ENCODE measurements around the gene LHX8. TPM values are rescaled to one million over a fixed set of nuclear protein-coding genes. Genes with fewer than 3 reads are reported as not detected.

Gene LHX8
- total and polyA plus RNA-seq, 10 of the 15 experiments (the other 5 are each of a cell fraction or from before 2014, with no cell fraction given): not detected

DNA sequence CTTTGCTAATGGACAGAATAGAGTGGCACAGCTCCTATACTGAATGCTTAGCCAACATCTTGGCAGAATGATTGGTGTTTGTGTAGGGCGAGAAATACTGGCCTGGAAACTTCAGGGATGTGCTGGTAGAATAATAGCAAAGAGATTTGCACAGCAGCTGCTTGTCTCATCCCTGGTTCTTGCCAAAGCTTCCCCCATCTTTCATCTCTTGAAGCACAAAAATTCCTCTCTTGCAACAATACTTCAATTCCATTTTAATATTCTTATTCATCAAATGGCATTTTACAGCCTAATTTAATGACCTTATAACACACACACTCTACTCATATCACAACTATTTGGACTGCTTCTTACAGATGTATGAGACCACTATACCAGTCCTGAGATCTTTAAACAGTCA is 37.7 kb downstream of the LHX8 start:
- Histone ChIP-seq H3K36me3 (ENCODE audit: control insufficient read depth in 2 of 2, insufficient read depth in 2 of 2, low read length in 1 of 2) (no peaks in the 10 kb centered on the region), H3K9ac (ENCODE audit: control insufficient read depth, insufficient read depth, low read length) (no peak overlapping the region), H2AFZ (ENCODE audit: control insufficient read depth, low read depth, low read length) (no peak overlapping the region), H3K79me2 (ENCODE audit: control insufficient read depth, insufficient read depth, low read length) (no peaks in the 10 kb centered on the region), H3K27ac (ENCODE audit: control insufficient read depth, insufficient read depth) (no peak overlapping the region), H3K27me3 (replicated peaks in 1 of 2; ENCODE audit: control insufficient read depth in 2 of 2, insufficient read depth in 2 of 2, low read length in 1 of 2) (no peaks in the 10 kb centered on the region), H3K9me3 (replicated peaks; ENCODE audit: control insufficient read depth, insufficient read depth, low read length) (no peaks in the 10 kb centered on the region), H4K20me1 (ENCODE audit: control insufficient read depth, insufficient read depth) (no peaks in the 10 kb centered on the region), H3K4me1 (ENCODE audit: control insufficient read depth, insufficient read depth, low read length) (no peaks in the 10 kb centered on the region), H3K4me3 (no peak overlapping the region), H3K4me2 (ENCODE audit: control insufficient read depth, insufficient read depth) (no peak overlapping the region)
- DNase-seq (ENCODE audit: low read depth, low spot score) (no peak), ATAC-seq (no peak), FAIRE-seq (no peak)
- WGBS (ENCODE audit: insufficient coverage, insufficient replicate concordance, low lambda C conversion rate, missing lambda C conversion rate): 0% methylated on average over 1 of the region's 1 CpG
- BruUV-seq (replicated peaks): no TSS peak
- no peak for TF ChIP-seq PAX5 (IDR thresholded peaks at IDR 0.05; ENCODE audit: borderline replicate concordance, low read depth, low read length)
- TF ChIP-seq HDAC2 (IDR thresholded peaks at IDR 0.05): no peak
- no peak for TF ChIP-seq GABPA (IDR thresholded peaks at IDR 0.05; ENCODE audit: low read depth)
- TF ChIP-seq, protein P1, sequence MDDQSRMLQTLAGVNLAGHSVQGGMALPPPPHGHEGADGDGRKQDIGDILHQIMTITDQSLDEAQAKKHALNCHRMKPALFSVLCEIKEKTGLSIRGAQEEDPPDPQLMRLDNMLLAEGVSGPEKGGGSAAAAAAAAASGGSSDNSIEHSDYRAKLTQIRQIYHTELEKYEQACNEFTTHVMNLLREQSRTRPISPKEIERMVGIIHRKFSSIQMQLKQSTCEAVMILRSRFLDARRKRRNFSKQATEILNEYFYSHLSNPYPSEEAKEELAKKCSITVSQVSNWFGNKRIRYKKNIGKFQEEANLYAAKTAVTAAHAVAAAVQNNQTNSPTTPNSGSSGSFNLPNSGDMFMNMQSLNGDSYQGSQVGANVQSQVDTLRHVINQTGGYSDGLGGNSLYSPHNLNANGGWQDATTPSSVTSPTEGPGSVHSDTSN (IDR thresholded peaks at IDR 0.05; ENCODE audit: insufficient replicate concordance, low read depth, low read length): no peak
- no peak for TF ChIP-seq IKZF2 (IDR thresholded peaks at IDR 0.05)
- TF ChIP-seq, protein P2, sequence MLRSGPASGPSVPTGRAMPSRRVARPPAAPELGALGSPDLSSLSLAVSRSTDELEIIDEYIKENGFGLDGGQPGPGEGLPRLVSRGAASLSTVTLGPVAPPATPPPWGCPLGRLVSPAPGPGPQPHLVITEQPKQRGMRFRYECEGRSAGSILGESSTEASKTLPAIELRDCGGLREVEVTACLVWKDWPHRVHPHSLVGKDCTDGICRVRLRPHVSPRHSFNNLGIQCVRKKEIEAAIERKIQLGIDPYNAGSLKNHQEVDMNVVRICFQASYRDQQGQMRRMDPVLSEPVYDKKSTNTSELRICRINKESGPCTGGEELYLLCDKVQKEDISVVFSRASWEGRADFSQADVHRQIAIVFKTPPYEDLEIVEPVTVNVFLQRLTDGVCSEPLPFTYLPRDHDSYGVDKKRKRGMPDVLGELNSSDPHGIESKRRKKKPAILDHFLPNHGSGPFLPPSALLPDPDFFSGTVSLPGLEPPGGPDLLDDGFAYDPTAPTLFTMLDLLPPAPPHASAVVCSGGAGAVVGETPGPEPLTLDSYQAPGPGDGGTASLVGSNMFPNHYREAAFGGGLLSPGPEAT (IDR thresholded peaks at IDR 0.05; ENCODE audit: low read depth): no peak
- no peak for TF ChIP-seq ASH2L (IDR thresholded peaks at IDR 0.05; ENCODE audit: borderline replicate concordance, low read depth)
- TF ChIP-seq NFYB (IDR thresholded peaks at IDR 0.05; ENCODE audit: insufficient read depth, low read depth, low read length): no peak
- no peak for TF ChIP-seq HCFC1 (IDR thresholded peaks at IDR 0.05; ENCODE audit: low read length)
- no peak for TF ChIP-seq NFYA (IDR thresholded peaks at IDR 0.05; ENCODE audit: borderline replicate concordance, low read depth, low read length)
- intact Hi-C loops (cut with micrococcal nuclease; ENCODE audit: unreplicated experiment): no loop called here
- ChIA-PET SMC1A (ENCODE audit: uncharacterized antibody, unreplicated experiment) (no interaction called here), RAD21 (ENCODE audit: unreplicated experiment) (no interaction called here), POLR2A (no interaction called here), CTCF (no interaction called here)
- in situ Hi-C loops (cut with MboI): no loop called here
